HL-60/S4 treated with retinoic acid at 250 ng/mL for 4 days and 3 days (cell line): ENCODE measurements around the gene DLG2.

Experiments used
- in situ Hi-C: fragments of 300-500 bp; cut with MboI; formaldehyde crosslinking; loops from 2 replicates; pipeline ENCODE4 v1.7.0; 2022; ENCODE audit warnings: low sequenced_read_pairs

DLG2 gene

GRCh38 chr11:84720706-84721402, 906.3 kb downstream of the DLG2 start:
- in situ Hi-C loops: no loop called here

GRCh38 chr11:84719935-84720577, 907.1 kb downstream of the DLG2 start:
- in situ Hi-C loops: no loop called here

- in situ Hi-C loops: no loop called here
These were observed 912.8 kb downstream of the DLG2 start for GRCh38 chr11:84714316-84714780.

DNA sequence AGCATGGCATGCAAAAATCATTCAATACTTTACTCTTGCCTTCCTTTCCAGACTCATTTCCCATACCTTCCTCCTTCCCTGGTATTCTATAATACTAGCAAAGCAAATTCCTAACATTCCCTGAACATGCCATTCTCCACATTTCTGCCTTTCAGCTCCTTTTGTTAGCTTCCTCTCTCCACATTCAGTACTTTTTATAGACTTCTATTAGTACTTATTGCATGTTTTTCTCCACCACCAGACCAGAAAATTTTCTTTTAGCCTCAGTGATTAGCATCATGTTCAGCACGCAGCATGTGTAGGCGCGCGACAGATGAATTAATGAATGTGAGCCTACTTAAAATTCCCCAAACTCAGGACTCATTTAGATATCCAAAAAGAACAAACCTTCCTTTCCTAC, 935.3 kb downstream of the DLG2 start:
- in situ Hi-C loops: no loop called here

DNA sequence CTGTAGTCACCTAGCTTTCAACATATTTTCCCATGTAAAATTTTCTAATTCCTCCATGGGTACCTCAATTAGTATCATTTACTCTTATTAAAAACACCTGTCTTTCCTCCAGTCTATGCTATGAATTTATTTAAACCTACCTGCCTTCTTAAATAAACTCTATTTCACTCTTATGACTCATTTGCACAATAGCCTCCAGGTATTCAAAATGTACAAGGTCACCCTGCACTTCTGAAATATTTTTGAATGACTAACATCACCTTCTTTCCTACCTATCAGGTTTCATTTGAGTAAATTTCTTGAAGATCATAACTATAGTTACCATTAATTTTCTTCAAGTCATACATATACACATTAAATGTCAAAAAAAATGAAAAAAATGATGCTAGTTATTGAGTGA, 939.7 kb downstream of the DLG2 start:
- in situ Hi-C loops: no loop called here

DNA sequence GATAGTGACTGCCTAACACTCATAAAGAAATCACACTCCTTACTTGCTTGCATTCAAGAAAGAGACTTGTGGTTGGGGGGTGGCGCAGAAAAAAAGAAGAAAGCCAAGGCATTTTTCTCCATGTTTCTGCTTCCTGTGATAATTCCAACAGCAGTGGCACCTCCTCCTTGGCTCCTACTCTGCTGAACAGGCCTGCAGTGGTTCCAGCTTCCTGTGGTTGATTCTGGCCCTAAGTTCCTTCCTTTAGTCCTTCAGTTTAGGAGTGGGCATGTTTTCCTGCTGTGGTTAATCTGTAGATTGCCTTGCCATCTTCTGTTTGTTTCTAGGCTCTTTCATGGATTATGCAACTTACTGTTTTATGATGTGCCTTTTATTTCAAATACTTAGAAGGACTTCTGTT, 940.4 kb downstream of the DLG2 start:
- in situ Hi-C loops: no loop called here

- in situ Hi-C loops: no loop called here
These were observed 941.2 kb downstream of the DLG2 start for GRCh38 chr11:84685976-84686375.

DNA sequence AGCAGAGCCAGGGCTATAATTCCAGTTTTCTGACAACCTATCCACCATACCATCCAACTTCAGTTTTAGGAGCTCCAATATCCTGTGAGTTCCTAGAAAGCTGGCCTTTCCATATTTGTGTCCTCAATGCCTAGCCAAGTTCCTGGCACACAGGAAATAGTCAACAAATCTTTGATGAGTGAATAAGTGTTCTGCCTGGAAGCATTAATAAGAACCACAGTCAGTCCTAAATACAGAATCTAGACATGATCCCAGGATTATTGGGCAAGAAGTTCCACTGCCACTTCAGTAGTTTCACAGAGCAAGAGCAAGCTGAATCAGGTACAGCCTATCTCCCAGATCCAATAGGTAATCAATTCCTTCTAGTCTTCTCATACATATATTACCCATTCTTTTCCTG, 942.0 kb downstream of the DLG2 start:
- in situ Hi-C loops: no loop called here

GRCh38 chr11:84681456-84681855, 945.7 kb downstream of the DLG2 start:
- in situ Hi-C loops: no loop called here

GRCh38 chr11:84675396-84676025, 951.6 kb downstream of the DLG2 start:
- in situ Hi-C loops: no loop called here

DNA sequence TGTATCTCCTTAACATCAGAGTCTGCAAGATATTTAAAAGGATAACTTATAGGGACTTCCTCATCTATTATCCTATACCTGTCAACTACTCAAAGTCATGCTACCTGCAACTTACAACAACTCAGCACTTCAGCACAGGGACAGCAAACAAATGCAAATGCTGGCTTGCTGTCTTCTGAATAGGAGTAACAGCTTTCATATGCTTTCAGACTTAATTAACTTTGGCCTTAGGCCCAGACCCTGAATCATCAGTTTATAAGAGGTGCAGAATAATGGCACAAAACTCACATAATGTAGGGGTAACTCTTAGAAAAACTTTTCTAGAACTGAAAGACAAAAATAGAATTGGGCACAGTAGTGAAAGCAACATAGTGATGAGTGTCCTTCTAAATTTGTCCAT, 953.4 kb downstream of the DLG2 start:
- in situ Hi-C loops: no loop called here

- in situ Hi-C loops: no loop called here
These were observed 955.7 kb downstream of the DLG2 start for GRCh38 chr11:84671325-84671999.

- in situ Hi-C loops: no loop called here
These were observed 963.4 kb downstream of the DLG2 start for GRCh38 chr11:84663731-84664130.

- in situ Hi-C loops: no loop called here
These were observed 966.7 kb downstream of the DLG2 start for GRCh38 chr11:84660257-84660977.

GRCh38 chr11:84655712-84656111, 971.4 kb downstream of the DLG2 start:
- in situ Hi-C loops: no loop called here

GRCh38 chr11:84648471-84648870, 978.7 kb downstream of the DLG2 start:
- in situ Hi-C loops: no loop called here

- in situ Hi-C loops: no loop called here
These were observed 981.0 kb downstream of the DLG2 start for GRCh38 chr11:84645988-84646694.

GRCh38 chr11:84642500-84642899, 984.6 kb downstream of the DLG2 start:
- in situ Hi-C loops: no loop called here

DNA sequence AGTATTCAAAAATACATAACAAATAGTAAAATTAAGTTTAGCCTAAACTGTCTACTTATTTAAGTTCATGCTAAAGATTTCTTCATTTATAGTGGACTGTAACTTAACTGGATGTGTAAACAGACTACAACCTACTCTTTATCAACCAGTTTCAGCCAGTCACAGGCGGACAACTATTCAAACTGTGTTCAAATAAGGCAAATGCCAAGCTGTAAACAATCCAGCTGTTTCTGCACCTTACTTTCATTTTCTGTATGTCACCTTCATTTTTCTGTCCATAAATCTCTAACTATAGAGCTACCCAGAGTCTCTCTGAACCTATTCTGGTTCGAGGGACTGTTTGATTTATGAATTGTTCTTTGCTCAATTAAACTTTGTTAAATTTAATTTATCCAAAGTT, 992.8 kb downstream of the DLG2 start:
- in situ Hi-C loops: no loop called here

DNA sequence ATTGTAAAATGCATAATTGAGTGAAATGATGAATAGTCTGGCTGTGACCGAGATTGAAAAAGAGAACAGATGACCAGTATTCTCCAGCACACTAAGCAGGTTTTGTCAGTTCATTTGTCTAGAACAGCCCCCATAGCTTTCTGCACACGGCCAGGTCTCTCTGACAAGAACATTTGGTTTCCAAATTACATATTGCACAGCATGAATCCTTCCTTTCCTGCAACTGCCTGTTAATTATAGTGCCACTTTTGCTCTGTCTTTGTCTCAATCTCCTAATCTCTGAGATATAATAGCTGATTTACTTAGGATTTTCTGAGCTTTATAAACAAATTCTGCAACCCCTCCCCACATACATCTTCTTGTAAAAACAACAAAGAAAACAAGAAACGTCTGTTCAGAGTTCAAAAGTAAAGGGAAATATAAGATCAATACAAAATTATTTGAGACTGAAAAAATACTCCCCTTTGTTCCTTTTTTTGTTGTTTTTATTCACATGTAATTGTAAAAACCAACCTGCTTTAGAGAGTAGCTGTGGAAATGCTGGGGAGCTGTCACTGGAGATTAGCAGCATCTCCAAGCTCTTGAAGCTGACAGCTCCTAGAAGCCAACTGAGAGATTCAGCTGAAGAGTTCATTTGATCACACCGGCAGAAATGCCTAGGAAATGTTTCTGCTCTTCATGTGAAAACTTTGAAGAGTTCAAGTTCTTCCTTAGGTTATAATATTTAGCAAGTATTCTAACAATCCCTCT, 998.1 kb downstream of the DLG2 start:
- in situ Hi-C loops: no loop called here
